HepG2 (cell line): Measurements from ENCODE around the gene TUBG2. TPM values are rescaled to one million over a fixed set of nuclear protein-coding genes. Genes with fewer than 3 reads are reported as not detected.

ENCODE experiments used
- CENPX ChIP-seq: sonication (generic); formaldehyde crosslinking; IDR thresholded peaks from 2 replicates; pipeline ENCODE4 v1.9.0; 2021; ENCODE audit warnings: mild to moderate bottlenecking, missing genetic modification reagents, moderate library complexity
- HBP1 ChIP-seq: IDR thresholded peaks from 2 replicates; pipeline ENCODE4 v1.6.1; 2016; ENCODE audit warnings: low read depth, control low read depth
- HMG20B ChIP-seq: conservative IDR thresholded peaks from 2 replicates; pipeline ENCODE4 v1.6.1; 2016; ENCODE audit warnings: missing genetic modification reagents, missing compliant biosample characterization
- HNRNPUL1 ChIP-seq: fragments of 200-400 bp; formaldehyde crosslinking; IDR thresholded peaks from 2 replicates; pipeline ENCODE4 v1.6.1; 2017; ENCODE audit warnings: low read depth, mild to moderate bottlenecking, low read length, moderate library complexity
- ISL2 ChIP-seq: sonication (generic); formaldehyde crosslinking; IDR thresholded peaks from 2 replicates; pipeline ENCODE4 v1.5.0; 2020; ENCODE audit warnings: missing genetic modification reagents
- MLXIP ChIP-seq: sonication (generic); formaldehyde crosslinking; IDR thresholded peaks from 2 replicates; pipeline ENCODE4 v1.9.0; 2021; ENCODE audit warnings: missing genetic modification reagents, borderline replicate concordance
- PHF5A ChIP-seq: IDR thresholded peaks from one replicate; pipeline ENCODE4 v1.6.1; 2018; ENCODE audit warnings: low read depth, missing genetic modification reagents; ENCODE audit not compliant: unreplicated experiment
- PLRG1 ChIP-seq: fragments of 450-650 bp; conservative IDR thresholded peaks from 2 replicates; pipeline ENCODE4 v1.6.1; 2016
- POGZ ChIP-seq: sonication (generic); formaldehyde crosslinking; IDR thresholded peaks from 2 replicates; pipeline ENCODE4 v1.4.0; 2020; ENCODE audit warnings: mild to moderate bottlenecking, missing genetic modification reagents
- RCOR2 ChIP-seq: IDR thresholded peaks from 2 replicates; pipeline ENCODE4 v1.6.1; 2016; ENCODE audit warnings: missing biosample characterization, missing genetic modification reagents
- RFX5 ChIP-seq: IDR thresholded peaks from 2 replicates; pipeline ENCODE4 v1.6.1; 2011; ENCODE audit warnings: low read depth, low read length, improper control_type of control experiment
- SRSF9 ChIP-seq: fragments of 200-400 bp; formaldehyde crosslinking; IDR thresholded peaks from 2 replicates; pipeline ENCODE4 v1.6.1; 2018; ENCODE audit warnings: borderline replicate concordance, mild to moderate bottlenecking, low read depth, low read length; ENCODE audit not compliant: insufficient read depth, poor library complexity, severe bottlenecking
- TEAD3 ChIP-seq: optimal IDR thresholded peaks from 2 replicates; pipeline ENCODE3; 2016; ENCODE audit warnings: borderline replicate concordance
- YEATS2 ChIP-seq: sonication (generic); formaldehyde crosslinking; IDR thresholded peaks from 2 replicates; pipeline ENCODE4 v1.4.0; 2020; ENCODE audit warnings: missing genetic modification reagents, borderline replicate concordance
- ZBTB1 ChIP-seq: sonication (generic); formaldehyde crosslinking; IDR thresholded peaks from 2 replicates; pipeline ENCODE4 v1.4.0; 2020; ENCODE audit warnings: missing genetic modification reagents, borderline replicate concordance
- ZNF205 ChIP-seq: IDR thresholded peaks from 2 replicates; pipeline ENCODE4 v1.6.1; 2018; ENCODE audit warnings: missing biosample characterization, missing genetic modification reagents
- ZNF281 ChIP-seq: sonication (generic); formaldehyde crosslinking; IDR thresholded peaks from 2 replicates; pipeline ENCODE4 v1.4.0; 2020; ENCODE audit warnings: missing genetic modification reagents, borderline replicate concordance
- ZNF75D ChIP-seq: sonication (generic); formaldehyde crosslinking; IDR thresholded peaks from 2 replicates; pipeline ENCODE4 v1.8.1; 2023; ENCODE audit warnings: missing genetic modification reagents, mild to moderate bottlenecking, borderline replicate concordance
- ZNF83 ChIP-seq: sonication (generic); formaldehyde crosslinking; IDR thresholded peaks from 2 replicates; pipeline ENCODE4 v1.4.0; 2020; ENCODE audit warnings: missing genetic modification reagents, mild to moderate bottlenecking, borderline replicate concordance
- polyA plus RNA-seq, 8 experiments: library from polyadenylated mRNA; depleted of rRNA in 3 of 8; stranded (reverse) in 7 of 8; unstranded in 1 of 8; fragments of >200 nt; fragmentation: Illumina TruSeq in 4 of 8; extraction: Trizol in 4 of 8; gene quantifications; 2 replicates each; pipeline versions ENCODE4 v1.2.1 to v1.2.3, GENCODE V29; 2011 to 2016; ENCODE audit warnings: low read depth in 4 of 8, missing spikeins in 1 of 8, mixed read lengths in 1 of 8; ENCODE audit not compliant: insufficient read depth in 1 of 8
- total RNA-seq, 5 experiments: library from RNA; depleted of rRNA; stranded (reverse); fragments of >200 nt; fragmentation: Illumina TruSeq; extraction: Trizol; gene quantifications; 2 replicates each; pipeline ENCODE4 v1.2.3, GENCODE V29; 2016; ENCODE audit warnings: low read depth in 1 of 5
- TF ChIP-seq, protein P1 (sequence below): sonication (generic); formaldehyde crosslinking; conservative IDR thresholded peaks from 2 replicates; pipeline ENCODE4 v1.4.0; 2020; ENCODE audit warnings: missing genetic modification reagents

Gene TUBG2
- total and polyA plus RNA-seq, 2 of the 13 experiments (the other 11 are each of a cell fraction or from before 2014, with no cell fraction given), result 16.0 to 42.3 TPM

- no peak for TF ChIP-seq SRSF9
- peak; percentile 80; the same call in 1 of the 2 replicates for TF ChIP-seq YEATS2
- no peak for TF ChIP-seq ZNF83 (CRISPR knock-in tag)
- no peak for TF ChIP-seq PLRG1
- 0 out of 2 replicates have a peak, but pooled peaks have one; percentile 25 for TF ChIP-seq ZBTB1 (CRISPR knock-in tag)
- TF ChIP-seq PHF5A (CRISPR knock-in tag), result no peak
- TF ChIP-seq MLXIP (CRISPR knock-in tag), result no peak
- TF ChIP-seq ISL2 (CRISPR knock-in tag), result no peak
- peak; percentile 40 for TF ChIP-seq HBP1 (CRISPR knock-in tag)
- peak; percentile 71 for TF ChIP-seq ZNF205 (CRISPR knock-in tag)
- peak; percentile 31; the same call in 1 of the 2 replicates for TF ChIP-seq RCOR2
- TF ChIP-seq POGZ (CRISPR knock-in tag), result peak; percentile 80
- no peak for TF ChIP-seq RFX5
- no peak for TF ChIP-seq ZNF75D (CRISPR knock-in tag)
- TF ChIP-seq HMG20B (CRISPR knock-in tag), result 0 out of 2 replicates have a peak, but pooled peaks have one; percentile 16
- TF ChIP-seq ZNF281 (CRISPR knock-in tag), result peak; percentile 89; the same call in 1 of the 2 replicates
- peak; percentile 44; the same call in 1 of the 2 replicates for TF ChIP-seq HNRNPUL1
- no peak for TF ChIP-seq CENPX (CRISPR knock-in tag)
- peak; percentile 95 for TF ChIP-seq TEAD3 (CRISPR knock-in tag)
- TF ChIP-seq, protein P1, sequence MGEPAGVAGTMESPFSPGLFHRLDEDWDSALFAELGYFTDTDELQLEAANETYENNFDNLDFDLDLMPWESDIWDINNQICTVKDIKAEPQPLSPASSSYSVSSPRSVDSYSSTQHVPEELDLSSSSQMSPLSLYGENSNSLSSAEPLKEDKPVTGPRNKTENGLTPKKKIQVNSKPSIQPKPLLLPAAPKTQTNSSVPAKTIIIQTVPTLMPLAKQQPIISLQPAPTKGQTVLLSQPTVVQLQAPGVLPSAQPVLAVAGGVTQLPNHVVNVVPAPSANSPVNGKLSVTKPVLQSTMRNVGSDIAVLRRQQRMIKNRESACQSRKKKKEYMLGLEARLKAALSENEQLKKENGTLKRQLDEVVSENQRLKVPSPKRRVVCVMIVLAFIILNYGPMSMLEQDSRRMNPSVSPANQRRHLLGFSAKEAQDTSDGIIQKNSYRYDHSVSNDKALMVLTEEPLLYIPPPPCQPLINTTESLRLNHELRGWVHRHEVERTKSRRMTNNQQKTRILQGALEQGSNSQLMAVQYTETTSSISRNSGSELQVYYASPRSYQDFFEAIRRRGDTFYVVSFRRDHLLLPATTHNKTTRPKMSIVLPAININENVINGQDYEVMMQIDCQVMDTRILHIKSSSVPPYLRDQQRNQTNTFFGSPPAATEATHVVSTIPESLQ (CRISPR knock-in tag), result no peak
These were observed at the start of gene TUBG2 (continued) for GRCh38 chr17:42659079-42659931.
